Endothelial cell of umbilical vein (primary cell): ENCODE measurements around the gene CLIP2.

Experiments
- EZH2 ChIP-seq: IDR thresholded peaks from 2 replicates; pipeline ENCODE4 v1.6.1; 2012; ENCODE audit warnings: borderline replicate concordance, low read depth, mild to moderate bottlenecking, moderate library complexity, low read length, inconsistent platforms; ENCODE audit not compliant: severe bottlenecking
- FOS ChIP-seq: IDR thresholded peaks from 2 replicates; pipeline ENCODE4 v1.6.1; 2011; ENCODE audit warnings: mild to moderate bottlenecking, low read length, moderate library complexity, borderline replicate concordance; ENCODE audit not compliant: insufficient read depth
- GATA2 ChIP-seq: IDR thresholded peaks from 2 replicates; pipeline ENCODE4 v1.7.0; 2011; ENCODE audit warnings: low read depth, mild to moderate bottlenecking, moderate library complexity, mixed read lengths, low read length; ENCODE audit not compliant: insufficient read length, insufficient read depth
- JUN ChIP-seq: IDR thresholded peaks from 2 replicates; pipeline ENCODE4 v1.6.1; 2011; ENCODE audit warnings: borderline replicate concordance, low read depth; ENCODE audit not compliant: insufficient read length, insufficient read depth
- POLR2A ChIP-seq: IDR thresholded peaks from 2 replicates; pipeline ENCODE4 v1.6.1; 2012; ENCODE audit warnings: low read depth, mild to moderate bottlenecking, control low read depth, low read length
- POLR2AphosphoS5 ChIP-seq: IDR thresholded peaks from 2 replicates; pipeline ENCODE4 v1.6.1; 2012; ENCODE audit warnings: low read depth, mild to moderate bottlenecking, control low read depth, low read length, moderate library complexity; ENCODE audit not compliant: insufficient read depth
- TF ChIP-seq, protein P1 (sequence below), 2 donors: IDR thresholded peaks; 1 replicate in 1 of 2; 2 replicates in 1 of 2; pipeline ENCODE4 v1.5.1; 2011; ENCODE audit warnings: low read length in 2 of 2, mild to moderate bottlenecking in 2 of 2, moderate library complexity in 2 of 2, control low read depth in 1 of 2, inconsistent platforms in 1 of 2, low read depth in 1 of 2; ENCODE audit not compliant: insufficient read depth in 1 of 2; ENCODE audit errors: extremely low read depth in 1 of 2
- TF ChIP-seq, protein P2 (sequence below): IDR thresholded peaks from 2 replicates; pipeline ENCODE4 v1.6.1; 2011; ENCODE audit not compliant: insufficient read depth, insufficient read length

DNA sequence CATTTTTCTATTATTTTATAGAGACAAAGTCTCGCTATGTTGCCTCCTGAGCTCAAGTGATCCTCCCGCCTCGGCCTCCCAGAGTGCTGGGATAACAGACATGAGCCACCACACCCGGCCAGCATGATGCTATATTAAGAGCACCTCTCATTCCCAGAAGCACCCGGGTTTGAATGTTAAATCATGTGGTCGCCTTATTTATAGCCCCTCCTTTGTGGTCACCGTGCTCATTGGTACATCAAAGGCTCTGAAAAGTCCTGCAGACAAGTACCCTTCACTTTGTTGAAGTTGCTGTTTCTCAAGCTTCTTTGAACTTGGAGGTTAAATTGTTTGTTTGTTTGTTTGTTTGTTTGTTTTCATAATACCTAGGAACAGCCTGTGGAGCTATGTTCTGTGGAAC, 40.0 kb downstream of the CLIP2 start:
- TF ChIP-seq, protein P1, sequence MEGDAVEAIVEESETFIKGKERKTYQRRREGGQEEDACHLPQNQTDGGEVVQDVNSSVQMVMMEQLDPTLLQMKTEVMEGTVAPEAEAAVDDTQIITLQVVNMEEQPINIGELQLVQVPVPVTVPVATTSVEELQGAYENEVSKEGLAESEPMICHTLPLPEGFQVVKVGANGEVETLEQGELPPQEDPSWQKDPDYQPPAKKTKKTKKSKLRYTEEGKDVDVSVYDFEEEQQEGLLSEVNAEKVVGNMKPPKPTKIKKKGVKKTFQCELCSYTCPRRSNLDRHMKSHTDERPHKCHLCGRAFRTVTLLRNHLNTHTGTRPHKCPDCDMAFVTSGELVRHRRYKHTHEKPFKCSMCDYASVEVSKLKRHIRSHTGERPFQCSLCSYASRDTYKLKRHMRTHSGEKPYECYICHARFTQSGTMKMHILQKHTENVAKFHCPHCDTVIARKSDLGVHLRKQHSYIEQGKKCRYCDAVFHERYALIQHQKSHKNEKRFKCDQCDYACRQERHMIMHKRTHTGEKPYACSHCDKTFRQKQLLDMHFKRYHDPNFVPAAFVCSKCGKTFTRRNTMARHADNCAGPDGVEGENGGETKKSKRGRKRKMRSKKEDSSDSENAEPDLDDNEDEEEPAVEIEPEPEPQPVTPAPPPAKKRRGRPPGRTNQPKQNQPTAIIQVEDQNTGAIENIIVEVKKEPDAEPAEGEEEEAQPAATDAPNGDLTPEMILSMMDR (IDR thresholded peaks at IDR 0.05; ENCODE audit: extremely low read depth in 1 of 2, insufficient read depth in 1 of 2, low read depth in 1 of 2, low read length in 2 of 2): no peak
- no peak for TF ChIP-seq POLR2AphosphoS5
- TF ChIP-seq, protein P2, sequence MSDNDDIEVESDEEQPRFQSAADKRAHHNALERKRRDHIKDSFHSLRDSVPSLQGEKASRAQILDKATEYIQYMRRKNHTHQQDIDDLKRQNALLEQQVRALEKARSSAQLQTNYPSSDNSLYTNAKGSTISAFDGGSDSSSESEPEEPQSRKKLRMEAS: no peak
- no peak for TF ChIP-seq EZH2
- no peak for TF ChIP-seq POLR2A
- TF ChIP-seq JUN: no peak
- no peak for TF ChIP-seq GATA2
- no peak for TF ChIP-seq FOS
